ENCODE measurements around the gene TNK1.

The TNK1 gene

GRCh38 chr17:7411427-7411750 is 30.5 kb downstream of the TNK1 start:
- TF ChIP-seq REST (IDR thresholded peaks at IDR 0.05; ENCODE audit: low read depth) (no peak), MAX (IDR thresholded peaks at IDR 0.05) (no peak), FOXM1 (IDR thresholded peaks at IDR 0.05; ENCODE audit: borderline replicate concordance, low read depth) (no peak), NFIC (IDR thresholded peaks at IDR 0.05) (no peak), ZBTB7A (IDR thresholded peaks at IDR 0.05; ENCODE audit: low read depth) (no peak), RAD21 (IDR thresholded peaks at IDR 0.05; ENCODE audit: low read depth) (no peak), TCF12 (IDR thresholded peaks at IDR 0.05; ENCODE audit: low read depth) (no peak), TEAD4 (IDR thresholded peaks at IDR 0.05) (no peak), TAF1 (IDR thresholded peaks at IDR 0.05; ENCODE audit: low read depth) (no peak), CREB1 (IDR thresholded peaks at IDR 0.05; ENCODE audit: low read depth) (no peak), YY1 (IDR thresholded peaks at IDR 0.05; ENCODE audit: low read depth) (no peak), CEBPB (IDR thresholded peaks at IDR 0.05) (no peak), EGR1 (IDR thresholded peaks at IDR 0.05) (no peak), USF1 (IDR thresholded peaks at IDR 0.05) (no peak), EP300 (IDR thresholded peaks at IDR 0.05; ENCODE audit: borderline replicate concordance) (no peak)

- TF ChIP-seq TCF12 (IDR thresholded peaks at IDR 0.05; ENCODE audit: low read depth) = no peak
- TF ChIP-seq MAX (IDR thresholded peaks at IDR 0.05) = no peak
- no peak for TF ChIP-seq USF1 (IDR thresholded peaks at IDR 0.05)
- TF ChIP-seq CEBPB (IDR thresholded peaks at IDR 0.05) = no peak
- TF ChIP-seq EP300 (IDR thresholded peaks at IDR 0.05; ENCODE audit: borderline replicate concordance) = no peak
These were observed 32.6 kb downstream of the TNK1 start for GRCh38 chr17:7413346-7413985.

GRCh38 chr17:7414837-7415236 is 33.9 kb downstream of the TNK1 start:
- TF ChIP-seq USF1 (IDR thresholded peaks at IDR 0.05) = no peak
- no peak for TF ChIP-seq CEBPB (IDR thresholded peaks at IDR 0.05)
- no peak for TF ChIP-seq EP300 (IDR thresholded peaks at IDR 0.05; ENCODE audit: borderline replicate concordance)
- TF ChIP-seq NFIC (IDR thresholded peaks at IDR 0.05) = no peak
- no peak for TF ChIP-seq FOXM1 (IDR thresholded peaks at IDR 0.05; ENCODE audit: borderline replicate concordance, low read depth)
- no peak for TF ChIP-seq CREB1 (IDR thresholded peaks at IDR 0.05; ENCODE audit: low read depth)
- no peak for TF ChIP-seq RAD21 (IDR thresholded peaks at IDR 0.05; ENCODE audit: low read depth)
- TF ChIP-seq ZBTB7A (IDR thresholded peaks at IDR 0.05; ENCODE audit: low read depth) = no peak
- TF ChIP-seq YY1 (IDR thresholded peaks at IDR 0.05; ENCODE audit: low read depth) = no peak
- TF ChIP-seq TAF1 (IDR thresholded peaks at IDR 0.05; ENCODE audit: low read depth) = no peak
- no peak for TF ChIP-seq TCF12 (IDR thresholded peaks at IDR 0.05; ENCODE audit: low read depth)
- TF ChIP-seq TEAD4 (IDR thresholded peaks at IDR 0.05) = no peak
- no peak for TF ChIP-seq MAX (IDR thresholded peaks at IDR 0.05)

GRCh38 chr17:7415784-7416183 is 34.9 kb downstream of the TNK1 start:
- TF ChIP-seq REST (IDR thresholded peaks at IDR 0.05; ENCODE audit: low read depth) = no peak
- no peak for TF ChIP-seq NFIC (IDR thresholded peaks at IDR 0.05)
- no peak for TF ChIP-seq USF1 (IDR thresholded peaks at IDR 0.05)
- TF ChIP-seq TCF12 (IDR thresholded peaks at IDR 0.05; ENCODE audit: low read depth) = no peak
- TF ChIP-seq FOXM1 (IDR thresholded peaks at IDR 0.05; ENCODE audit: borderline replicate concordance, low read depth) = no peak
- TF ChIP-seq CEBPB (IDR thresholded peaks at IDR 0.05) = no peak
- TF ChIP-seq TAF1 (IDR thresholded peaks at IDR 0.05; ENCODE audit: low read depth) = no peak
- TF ChIP-seq CREB1 (IDR thresholded peaks at IDR 0.05; ENCODE audit: low read depth) = no peak
- no peak for TF ChIP-seq TEAD4 (IDR thresholded peaks at IDR 0.05)
- TF ChIP-seq YY1 (IDR thresholded peaks at IDR 0.05; ENCODE audit: low read depth) = no peak
- no peak for TF ChIP-seq EGR1 (IDR thresholded peaks at IDR 0.05)
- no peak for TF ChIP-seq EP300 (IDR thresholded peaks at IDR 0.05; ENCODE audit: borderline replicate concordance)
- no peak for TF ChIP-seq ZBTB7A (IDR thresholded peaks at IDR 0.05; ENCODE audit: low read depth)
- no peak for TF ChIP-seq MAX (IDR thresholded peaks at IDR 0.05)
- no peak for TF ChIP-seq RAD21 (IDR thresholded peaks at IDR 0.05; ENCODE audit: low read depth)
